GM12878 (cell line): ENCODE measurements around the gene HNRNPR. TPM values are rescaled to one million over a fixed set of nuclear protein-coding genes. Genes with fewer than 3 reads are reported as not detected.

Source experiments
- ATAC-seq: fragments of 200-7000 bp; cut with Tn5 transposase; 3 replicates; pipeline ENCODE4 v1.9.1; 2020; ENCODE audit warnings: mild to moderate bottlenecking, moderate library complexity
- BruUV-seq: library from RNA; stranded (reverse); fragments of 400-500 nt; replicated peaks from 2 replicates; lab custom pipeline; 2021; lab: Mats Ljungman, UMichigan
- CTCF ChIA-PET: fragments of 300-600 bp; sonication (Branson Sonifier 250); formaldehyde crosslinking; extraction: SDS; loops from one replicate; lab custom pipeline; 2021; ENCODE audit warnings: inconsistent platforms; lab: Yijun Ruan, JAX
- POLR2A ChIA-PET: fragments of 350-600 bp; formaldehyde crosslinking; extraction: SDS; loops from one replicate; lab custom pipeline; 2021; ENCODE audit warnings: inconsistent platforms; lab: Charles Lee
- RAD21 ChIA-PET: fragments of 300-600 bp; sonication (Branson Sonifier 250); formaldehyde crosslinking; loops from one replicate; lab custom pipeline; 2023; ENCODE audit warnings: antibody characterized with exemption; ENCODE audit not compliant: unreplicated experiment; lab: Charles Lee
- SMC1A ChIA-PET: fragments of 300-600 bp; sonication (Branson Sonifier 250); formaldehyde crosslinking; loops from one replicate; lab custom pipeline; 2023; ENCODE audit not compliant: unreplicated experiment, uncharacterized antibody; lab: Charles Lee
- DNase-seq: peaks from one replicate; pipeline ENCODE4 v3.0.0-alpha.2; 2011; ENCODE audit warnings: low read depth, low spot score
- FAIRE-seq: peaks from 3 replicates; lab custom pipeline; 2011; peaks lifted over from hg19 to GRCh38; lab: Jason Lieb, UNC
- H2AFZ ChIP-seq: 2 replicates; pipeline ENCODE4 v1.6.0; 2011; ENCODE audit warnings: low read depth, low read length, control low read depth; ENCODE audit not compliant: control insufficient read depth
- H3K27ac ChIP-seq: 2 replicates; pipeline ENCODE4 v1.5.1; 2011; ENCODE audit warnings: control low read depth; ENCODE audit not compliant: control insufficient read depth, insufficient read depth
- H3K27me3 ChIP-seq, 2 experiments: replicated peaks in 1 of 2; 2 replicates each; pipeline versions ENCODE4 v1.6.0 to v1.6.1; 2011; ENCODE audit warnings: low read length in 1 of 2; ENCODE audit not compliant: control insufficient read depth in 2 of 2, insufficient read depth in 2 of 2
- H3K36me3 ChIP-seq, 2 experiments: 2 replicates each; pipeline ENCODE4 v1.5.1; 2011; ENCODE audit warnings: low read length in 1 of 2; ENCODE audit not compliant: control insufficient read depth in 2 of 2, insufficient read depth in 2 of 2
- H3K4me1 ChIP-seq: 2 replicates; pipeline ENCODE4 v1.6.1; 2011; ENCODE audit warnings: mild to moderate bottlenecking, low read length, moderate library complexity, mixed read lengths; ENCODE audit not compliant: control insufficient read depth, insufficient read depth
- H3K4me2 ChIP-seq: 2 replicates; pipeline ENCODE4 v1.6.0; 2011; ENCODE audit warnings: control low read depth; ENCODE audit not compliant: control insufficient read depth, insufficient read depth
- H3K4me3 ChIP-seq: fragments of 200-600 bp; sonication (generic); 2 replicates; pipeline ENCODE4 v1.5.1; 2016
- H3K79me2 ChIP-seq: 2 replicates; pipeline ENCODE4 v1.6.0; 2011; ENCODE audit warnings: low read length; ENCODE audit not compliant: control insufficient read depth, insufficient read depth
- H3K9ac ChIP-seq: 2 replicates; pipeline ENCODE4 v1.8.0; 2011; ENCODE audit warnings: low read length, control low read depth, mixed read lengths; ENCODE audit not compliant: control insufficient read depth, insufficient read depth
- H3K9me3 ChIP-seq: replicated peaks from 3 replicates; pipeline ENCODE4 v1.5.1; 2011; ENCODE audit warnings: mild to moderate bottlenecking, low read length; ENCODE audit not compliant: control insufficient read depth, insufficient read depth
- H4K20me1 ChIP-seq: 2 replicates; pipeline ENCODE4 v1.6.0; 2011; ENCODE audit not compliant: control insufficient read depth, insufficient read depth
- CEBPB ChIP-seq, 2 experiments: fragments of 150-350 bp in 1 of 2; IDR thresholded peaks; 2 replicates each; pipeline ENCODE4 v1.6.1; 2012 to 2014; ENCODE audit warnings: low read depth in 2 of 2, low read length in 2 of 2, borderline replicate concordance in 1 of 2, inconsistent platforms in 1 of 2
- CREB1 ChIP-seq: IDR thresholded peaks from 2 replicates; pipeline ENCODE4 v1.6.1; 2012; ENCODE audit warnings: low read depth, mild to moderate bottlenecking, inconsistent platforms
- EP300 ChIP-seq, 2 experiments: fragments of 150-350 bp in 1 of 2; IDR thresholded peaks; 2 replicates each; pipeline ENCODE4 v1.6.1; 2011 to 2012; ENCODE audit warnings: low read depth in 2 of 2, low read length in 2 of 2, borderline replicate concordance in 1 of 2, improper control_type of control experiment in 1 of 2, inconsistent platforms in 1 of 2; ENCODE audit not compliant: control insufficient read depth in 1 of 2
- FOS ChIP-seq: IDR thresholded peaks from 3 replicates; pipeline ENCODE4 v1.6.1; 2011; ENCODE audit warnings: borderline replicate concordance; ENCODE audit not compliant: insufficient read length; ENCODE audit errors: extremely low read depth
- IKZF2 ChIP-seq, 2 experiments: fragments of 450-650 bp; IDR thresholded peaks; 2 replicates each; pipeline ENCODE4 v1.6.1; 2017; ENCODE audit warnings: mild to moderate bottlenecking in 2 of 2, moderate library complexity in 2 of 2
- IRF4 ChIP-seq: IDR thresholded peaks from 2 replicates; pipeline ENCODE4 v1.6.1; 2011; ENCODE audit warnings: low read depth, low read length
- RAD21 ChIP-seq: IDR thresholded peaks from 2 replicates; pipeline ENCODE4 v1.6.1; 2011; ENCODE audit warnings: mild to moderate bottlenecking, low read depth, low read length, moderate library complexity; ENCODE audit not compliant: insufficient read depth
- TCF3 ChIP-seq: IDR thresholded peaks from 2 replicates; pipeline ENCODE4 v1.6.1; 2012; ENCODE audit warnings: low read depth, mild to moderate bottlenecking, low read length, borderline replicate concordance; ENCODE audit not compliant: insufficient read depth
- YBX1 ChIP-seq: fragments of 450-650 bp; IDR thresholded peaks from 2 replicates; pipeline ENCODE4 v1.6.1; 2016; ENCODE audit warnings: antibody characterized with exemption
- ZNF207 ChIP-seq: fragments of 450-650 bp; IDR thresholded peaks from 2 replicates; pipeline ENCODE4 v1.6.1; 2014; ENCODE audit warnings: antibody characterized with exemption, mild to moderate bottlenecking, borderline replicate concordance
- WGBS: methylation state at CpG from one replicate; pipeline ENCODE4 v1.1.6; 2016; ENCODE audit warnings: low lambda C conversion rate; ENCODE audit not compliant: insufficient replicate concordance, insufficient coverage; ENCODE audit errors: missing lambda C conversion rate; 5-methylcytosine and 5-hydroxymethylcytosine counted together
- in situ Hi-C: fragments of 300-500 bp; cut with MboI; formaldehyde crosslinking; loops from 9 replicates; pipeline ENCODE4 v1.14.3; 2018; ENCODE audit warnings: mixed read lengths
- intact Hi-C: fragments of 100-400 bp; cut with micrococcal nuclease; formaldehyde crosslinking; loops from one replicate; pipeline ENCODE4 v1.14.2; 2022; ENCODE audit not compliant: unreplicated experiment
- polyA plus RNA-seq, 11 experiments: library from polyadenylated mRNA; depleted of rRNA in 4 of 11; unstranded in 6 of 11; stranded (reverse) in 5 of 11; fragments of >200 nt; fragmentation: Nextera tagmentation in 4 of 11; fragmentation: Illumina TruSeq in 1 of 11; extraction: Ambion mirVana in 4 of 11; extraction: Trizol in 1 of 11; gene quantifications; 1 replicate in 1 of 11; 2 replicates in 10 of 11; pipeline versions ENCODE4 v1.2.1 to v1.2.3, GENCODE V29; 2011 to 2016; ENCODE audit warnings: inconsistent platforms in 2 of 11, missing spikeins in 2 of 11, low read depth in 1 of 11
- total RNA-seq, 4 experiments: library from RNA; depleted of rRNA in 3 of 4; stranded (reverse); fragments of >200 nt in 3 of 4; fragmentation: Illumina TruSeq in 1 of 4; extraction: Trizol in 1 of 4; gene quantifications; 2 replicates each; pipeline versions ENCODE4 v1.2.1 to v1.2.3, GENCODE V29; 2013 to 2021
- TF ChIP-seq, protein P1 (sequence below): IDR thresholded peaks from 2 replicates; pipeline ENCODE4 v1.6.1; 2011; ENCODE audit warnings: borderline replicate concordance, low read depth, mild to moderate bottlenecking, moderate library complexity, mixed read lengths, low read length; ENCODE audit not compliant: insufficient read depth; ENCODE audit errors: extremely low read length
- TF ChIP-seq, protein P2 (sequence below): IDR thresholded peaks from 2 replicates; pipeline ENCODE4 v1.6.1; 2012; ENCODE audit warnings: improper control_type of control experiment, low read depth, low read length; ENCODE audit not compliant: insufficient replicate concordance

Gene HNRNPR
- total and polyA plus RNA-seq, 10 of the 15 experiments (the other 5 are each of a cell fraction or from before 2014, with no cell fraction given) = 80.5 to 280 (median 218) TPM

DNA sequence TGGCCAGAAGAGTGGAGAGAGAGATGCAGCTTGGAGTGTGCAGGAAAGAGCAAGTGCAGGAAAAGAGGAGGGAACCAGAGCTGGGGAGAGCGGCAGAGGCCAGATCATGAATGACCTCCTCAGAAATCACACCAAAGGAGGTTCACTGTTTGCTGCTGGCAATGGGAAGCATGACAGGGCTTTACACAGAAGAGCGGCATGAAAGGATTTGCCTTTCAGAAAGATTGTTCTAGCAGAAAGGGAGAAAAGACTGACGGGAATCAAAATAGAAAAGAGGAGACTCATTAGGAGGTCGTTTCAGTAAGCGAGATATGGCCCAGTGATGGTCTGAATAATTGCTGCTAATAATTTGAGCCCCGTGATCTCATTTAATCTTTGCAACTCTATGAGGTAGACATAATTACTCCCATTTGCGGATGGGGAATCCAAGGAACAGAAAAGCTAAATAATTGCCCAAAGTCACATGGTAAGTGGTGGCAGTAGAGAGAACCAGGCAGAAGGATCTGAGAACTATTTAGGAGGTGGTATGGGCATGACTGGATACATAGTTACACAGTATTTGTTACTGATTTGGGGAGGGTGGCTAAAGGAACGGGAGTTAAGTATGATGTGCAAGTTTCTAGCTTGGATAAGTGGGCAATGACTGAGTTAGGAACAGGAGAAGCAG lies 12.5 kb upstream of the HNRNPR start:
- CTCF ChIA-PET = interaction anchor here (1.5 kb wide), 1 partner anchor 37 kb away, joined by 3 read pairs; no protein-coding TSS in a partner anchor
- 82% methylated on average over 8 of the region's 8 CpGs for WGBS
- FAIRE-seq = no peak

DNA sequence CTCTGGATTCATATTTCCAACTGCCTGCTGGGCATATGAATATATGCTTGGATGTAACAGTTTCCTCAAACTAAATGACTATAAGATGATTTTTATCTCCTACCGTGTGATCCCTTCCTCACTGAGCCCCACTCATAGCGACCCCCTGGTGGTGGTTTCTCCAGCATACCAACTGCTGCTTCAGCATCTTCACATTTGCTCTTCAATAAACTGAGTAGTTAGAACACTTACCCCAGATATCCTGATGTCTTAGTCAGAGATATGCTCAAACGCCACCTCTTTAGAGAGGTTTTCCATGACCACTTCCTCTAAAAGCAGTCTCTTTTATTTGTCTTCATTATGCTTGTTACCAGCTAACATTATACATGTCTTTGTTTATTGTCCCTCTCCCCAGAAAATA lies 10.2 kb upstream of the HNRNPR start:
- ChIA-PET RAD21 (no interaction called here), CTCF (no interaction called here), POLR2A (no interaction called here), SMC1A (interaction anchor here (0.6 kb wide), 1 partner anchor 147 kb away, joined by 3 read pairs; no protein-coding TSS in a partner anchor)
- BruUV-seq = no TSS peak
- intact Hi-C loops = no loop called here
- Histone ChIP-seq H2AFZ (no peak overlapping the region), H3K36me3 (no peaks in the 10 kb centered on the region), H3K27me3 (no peaks in the 10 kb centered on the region), H3K27ac (no peak overlapping the region), H4K20me1 (no peaks in the 10 kb centered on the region), H3K4me2 (no peak overlapping the region), H3K9ac (no peak overlapping the region), H3K79me2 (no peaks in the 10 kb centered on the region), H3K4me3 (no peak overlapping the region), H3K9me3 (no peaks in the 10 kb centered on the region), H3K4me1 (no peaks in the 10 kb centered on the region)
- no peak for DNase-seq
- in situ Hi-C loops = no loop called here
- ATAC-seq = no peak
- WGBS = 30% methylated on average over 3 of the region's 3 CpGs
- no peak for FAIRE-seq
- TF ChIP-seq, protein P1, sequence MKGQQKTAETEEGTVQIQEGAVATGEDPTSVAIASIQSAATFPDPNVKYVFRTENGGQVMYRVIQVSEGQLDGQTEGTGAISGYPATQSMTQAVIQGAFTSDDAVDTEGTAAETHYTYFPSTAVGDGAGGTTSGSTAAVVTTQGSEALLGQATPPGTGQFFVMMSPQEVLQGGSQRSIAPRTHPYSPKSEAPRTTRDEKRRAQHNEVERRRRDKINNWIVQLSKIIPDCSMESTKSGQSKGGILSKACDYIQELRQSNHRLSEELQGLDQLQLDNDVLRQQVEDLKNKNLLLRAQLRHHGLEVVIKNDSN = no peak
- TF ChIP-seq, protein P2, sequence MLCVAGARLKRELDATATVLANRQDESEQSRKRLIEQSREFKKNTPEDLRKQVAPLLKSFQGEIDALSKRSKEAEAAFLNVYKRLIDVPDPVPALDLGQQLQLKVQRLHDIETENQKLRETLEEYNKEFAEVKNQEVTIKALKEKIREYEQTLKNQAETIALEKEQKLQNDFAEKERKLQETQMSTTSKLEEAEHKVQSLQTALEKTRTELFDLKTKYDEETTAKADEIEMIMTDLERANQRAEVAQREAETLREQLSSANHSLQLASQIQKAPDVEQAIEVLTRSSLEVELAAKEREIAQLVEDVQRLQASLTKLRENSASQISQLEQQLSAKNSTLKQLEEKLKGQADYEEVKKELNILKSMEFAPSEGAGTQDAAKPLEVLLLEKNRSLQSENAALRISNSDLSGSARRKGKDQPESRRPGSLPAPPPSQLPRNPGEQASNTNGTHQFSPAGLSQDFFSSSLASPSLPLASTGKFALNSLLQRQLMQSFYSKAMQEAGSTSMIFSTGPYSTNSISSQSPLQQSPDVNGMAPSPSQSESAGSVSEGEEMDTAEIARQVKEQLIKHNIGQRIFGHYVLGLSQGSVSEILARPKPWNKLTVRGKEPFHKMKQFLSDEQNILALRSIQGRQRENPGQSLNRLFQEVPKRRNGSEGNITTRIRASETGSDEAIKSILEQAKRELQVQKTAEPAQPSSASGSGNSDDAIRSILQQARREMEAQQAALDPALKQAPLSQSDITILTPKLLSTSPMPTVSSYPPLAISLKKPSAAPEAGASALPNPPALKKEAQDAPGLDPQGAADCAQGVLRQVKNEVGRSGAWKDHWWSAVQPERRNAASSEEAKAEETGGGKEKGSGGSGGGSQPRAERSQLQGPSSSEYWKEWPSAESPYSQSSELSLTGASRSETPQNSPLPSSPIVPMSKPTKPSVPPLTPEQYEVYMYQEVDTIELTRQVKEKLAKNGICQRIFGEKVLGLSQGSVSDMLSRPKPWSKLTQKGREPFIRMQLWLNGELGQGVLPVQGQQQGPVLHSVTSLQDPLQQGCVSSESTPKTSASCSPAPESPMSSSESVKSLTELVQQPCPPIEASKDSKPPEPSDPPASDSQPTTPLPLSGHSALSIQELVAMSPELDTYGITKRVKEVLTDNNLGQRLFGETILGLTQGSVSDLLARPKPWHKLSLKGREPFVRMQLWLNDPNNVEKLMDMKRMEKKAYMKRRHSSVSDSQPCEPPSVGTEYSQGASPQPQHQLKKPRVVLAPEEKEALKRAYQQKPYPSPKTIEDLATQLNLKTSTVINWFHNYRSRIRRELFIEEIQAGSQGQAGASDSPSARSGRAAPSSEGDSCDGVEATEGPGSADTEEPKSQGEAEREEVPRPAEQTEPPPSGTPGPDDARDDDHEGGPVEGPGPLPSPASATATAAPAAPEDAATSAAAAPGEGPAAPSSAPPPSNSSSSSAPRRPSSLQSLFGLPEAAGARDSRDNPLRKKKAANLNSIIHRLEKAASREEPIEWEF = no peak
- TF ChIP-seq YBX1 = no peak
- no peak for TF ChIP-seq ZNF207
- no peak for TF ChIP-seq EP300 (IDR thresholded peaks at IDR 0.05; ENCODE audit: borderline replicate concordance in 1 of 2, control insufficient read depth in 1 of 2, low read depth in 2 of 2, low read length in 2 of 2)

More for the DNA sequence above, 12.5 kb upstream of the HNRNPR start:
- H3K79me2 ChIP-seq = no peaks in the 10 kb centered on the region
- ChIA-PET SMC1A (interaction anchor here (0.9 to 1.2 kb wide), 2 partner anchors 12 to 27 kb away, joined by 3 to 4 read pairs; no protein-coding TSS in a partner anchor), POLR2A (interaction anchor here (1.1 kb wide), 1 partner anchor 9 kb away, joined by 3 read pairs; no protein-coding TSS in a partner anchor), RAD21 (no interaction called here)
- no TSS peak for BruUV-seq
- intact Hi-C loops (no loop called here), in situ Hi-C loops (no loop called here)
- H3K27me3 ChIP-seq = no peaks in the 10 kb centered on the region
- no peak overlapping the region for H3K4me2 ChIP-seq
- DNase-seq = no peak
- H3K9me3 ChIP-seq = peaks cover 11% of the 10 kb centered on the region; the same call in 2 of the 3 replicates
- H3K27ac ChIP-seq = no peak overlapping the region
- no peaks in the 10 kb centered on the region for H4K20me1 ChIP-seq
- TF ChIP-seq IRF4 = no peak
- no peak for TF ChIP-seq RAD21
- TF ChIP-seq CREB1 = no peak
- TF ChIP-seq CEBPB (IDR thresholded peaks at IDR 0.05; ENCODE audit: borderline replicate concordance in 1 of 2, low read depth in 2 of 2, low read length in 2 of 2) = no peak
- no peak for TF ChIP-seq FOS
- TF ChIP-seq TCF3 = no peak
- TF ChIP-seq IKZF2 (IDR thresholded peaks at IDR 0.05) = no peak
- H3K9ac ChIP-seq = no peak overlapping the region
- no peak for ATAC-seq
- no peak overlapping the region for H2AFZ ChIP-seq
- no peak overlapping the region for H3K4me3 ChIP-seq
- H3K36me3 ChIP-seq = no peaks in the 10 kb centered on the region
- H3K4me1 ChIP-seq = no peaks in the 10 kb centered on the region
